Measurements from ENCODE around the gene MKLN1. TPM values are rescaled to one million over a fixed set of nuclear protein-coding genes. Genes with fewer than 3 reads are reported as not detected.

MKLN1 gene
- total RNA-seq, 1 donor from 2014 or later, result 66.3 TPM

GRCh38 chr7:131444683-131445082 is 117.0 kb downstream of the MKLN1 start:
- H3K4me1 Mint-ChIP-seq (ENCODE audit: unreplicated experiment), result peaks cover 19% of the 10 kb centered on the region
- no peak overlapping the region for H3K4me3 Mint-ChIP-seq (ENCODE audit: unreplicated experiment)
- H3K36me3 Mint-ChIP-seq (ENCODE audit: low read depth, unreplicated experiment), result peaks cover 40% of the 10 kb centered on the region
- H3K27me3 Mint-ChIP-seq (ENCODE audit: unreplicated experiment), result no peaks in the 10 kb centered on the region
- H3K27ac Mint-ChIP-seq (ENCODE audit: unreplicated experiment), result no peak overlapping the region
- no peak for DNase-seq (ENCODE audit: low spot score)
- no peaks in the 10 kb centered on the region for H3K9me3 Mint-ChIP-seq (ENCODE audit: unreplicated experiment)
- no peak for TF ChIP-seq CTCF (IDR thresholded peaks at IDR 0.05; ENCODE audit: unreplicated experiment)

- Mint-ChIP-seq H3K27me3 (ENCODE audit: unreplicated experiment) (peaks cover 4% of the 10 kb centered on the region), H3K27ac (ENCODE audit: unreplicated experiment) (no peak overlapping the region), H3K36me3 (ENCODE audit: low read depth, unreplicated experiment) (peaks cover 24% of the 10 kb centered on the region), H3K9me3 (ENCODE audit: unreplicated experiment) (no peaks in the 10 kb centered on the region), H3K4me3 (ENCODE audit: unreplicated experiment) (no peak overlapping the region), H3K4me1 (ENCODE audit: unreplicated experiment) (peaks cover 24% of the 10 kb centered on the region)
- no peak for DNase-seq (ENCODE audit: low spot score)
- no peak for TF ChIP-seq CTCF (IDR thresholded peaks at IDR 0.05; ENCODE audit: unreplicated experiment)
These were observed 121.8 kb downstream of the MKLN1 start for GRCh38 chr7:131449373-131449902.

GRCh38 chr7:131454498-131454897 is 126.8 kb downstream of the MKLN1 start:
- TF ChIP-seq CTCF (IDR thresholded peaks at IDR 0.05; ENCODE audit: unreplicated experiment), result no peak
- no peak for DNase-seq (ENCODE audit: low spot score)
- Mint-ChIP-seq H3K27ac (ENCODE audit: unreplicated experiment) (no peak overlapping the region), H3K36me3 (ENCODE audit: low read depth, unreplicated experiment) (peaks cover 17% of the 10 kb centered on the region), H3K9me3 (ENCODE audit: unreplicated experiment) (no peaks in the 10 kb centered on the region), H3K27me3 (ENCODE audit: unreplicated experiment) (peaks cover 5% of the 10 kb centered on the region), H3K4me1 (ENCODE audit: unreplicated experiment) (peaks cover 12% of the 10 kb centered on the region), H3K4me3 (ENCODE audit: unreplicated experiment) (no peak overlapping the region)

DNA sequence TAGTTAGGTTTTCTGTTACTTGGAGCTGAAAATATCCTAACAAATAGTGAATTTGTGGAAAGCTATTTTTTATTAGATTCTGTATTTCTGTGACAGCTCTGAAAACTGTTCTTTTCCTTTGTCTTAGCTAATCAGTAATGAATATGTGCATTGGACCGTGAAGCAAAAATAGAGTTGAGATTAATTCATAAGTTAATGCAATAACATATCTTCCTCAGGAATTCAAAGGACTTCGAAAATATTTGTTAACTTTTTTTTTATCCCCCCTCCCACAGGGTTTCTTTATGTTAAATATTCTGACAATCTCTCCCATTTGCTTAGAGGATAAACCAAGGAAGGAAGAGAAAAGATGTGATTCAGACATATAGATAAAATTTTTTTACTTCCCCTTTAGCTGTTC is 127.3 kb downstream of the MKLN1 start:
- peaks cover 4% of the 10 kb centered on the region for H3K27me3 Mint-ChIP-seq (ENCODE audit: unreplicated experiment)

More for the DNA sequence above, 127.3 kb downstream of the MKLN1 start:
- Mint-ChIP-seq H3K36me3 (ENCODE audit: low read depth, unreplicated experiment) (peaks cover 15% of the 10 kb centered on the region), H3K4me1 (ENCODE audit: unreplicated experiment) (peaks cover 7% of the 10 kb centered on the region), H3K27ac (ENCODE audit: unreplicated experiment) (no peak overlapping the region), H3K9me3 (ENCODE audit: unreplicated experiment) (no peaks in the 10 kb centered on the region), H3K4me3 (ENCODE audit: unreplicated experiment) (no peak overlapping the region)
- no peak for DNase-seq (ENCODE audit: low spot score)
- no peak for TF ChIP-seq CTCF (IDR thresholded peaks at IDR 0.05; ENCODE audit: unreplicated experiment)
